ENCODE data around the gene TLR8.

The TLR8 gene

GRCh38 chrX:12912791-12913482, 6.5 kb downstream of the TLR8 start:
- TF ChIP-seq ZFX (IDR thresholded peaks at IDR 0.05; ENCODE audit: borderline replicate concordance) (no peak), CTCF (IDR thresholded peaks at IDR 0.05) (no peak)
- no peak overlapping the region for H3K27ac ChIP-seq

- TF ChIP-seq CTCF (IDR thresholded peaks at IDR 0.05) = no peak
- TF ChIP-seq ZFX (IDR thresholded peaks at IDR 0.05; ENCODE audit: borderline replicate concordance) = no peak
Measured at GRCh38 chrX:12917753-12918152, 11.3 kb downstream of the TLR8 start.

DNA sequence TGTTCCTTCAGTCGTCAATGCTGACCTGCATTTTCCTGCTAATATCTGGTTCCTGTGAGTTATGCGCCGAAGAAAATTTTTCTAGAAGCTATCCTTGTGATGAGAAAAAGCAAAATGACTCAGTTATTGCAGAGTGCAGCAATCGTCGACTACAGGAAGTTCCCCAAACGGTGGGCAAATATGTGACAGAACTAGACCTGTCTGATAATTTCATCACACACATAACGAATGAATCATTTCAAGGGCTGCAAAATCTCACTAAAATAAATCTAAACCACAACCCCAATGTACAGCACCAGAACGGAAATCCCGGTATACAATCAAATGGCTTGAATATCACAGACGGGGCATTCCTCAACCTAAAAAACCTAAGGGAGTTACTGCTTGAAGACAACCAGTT, 12.6 kb downstream of the TLR8 start:
- TF ChIP-seq ZFX (IDR thresholded peaks at IDR 0.05; ENCODE audit: borderline replicate concordance) (no peak), CTCF (IDR thresholded peaks at IDR 0.05) (no peak)
- H3K27ac ChIP-seq = no peak overlapping the region

More at GRCh38 chrX:12917753-12918152, 11.3 kb downstream of the TLR8 start:
- no peak overlapping the region for H3K27ac ChIP-seq

- no peak overlapping the region for H3K27ac ChIP-seq
- TF ChIP-seq ZFX (IDR thresholded peaks at IDR 0.05; ENCODE audit: borderline replicate concordance) = no peak
- no peak for TF ChIP-seq CTCF (IDR thresholded peaks at IDR 0.05)
Measured at GRCh38 chrX:12919620-12920019, 13.2 kb downstream of the TLR8 start.

DNA sequence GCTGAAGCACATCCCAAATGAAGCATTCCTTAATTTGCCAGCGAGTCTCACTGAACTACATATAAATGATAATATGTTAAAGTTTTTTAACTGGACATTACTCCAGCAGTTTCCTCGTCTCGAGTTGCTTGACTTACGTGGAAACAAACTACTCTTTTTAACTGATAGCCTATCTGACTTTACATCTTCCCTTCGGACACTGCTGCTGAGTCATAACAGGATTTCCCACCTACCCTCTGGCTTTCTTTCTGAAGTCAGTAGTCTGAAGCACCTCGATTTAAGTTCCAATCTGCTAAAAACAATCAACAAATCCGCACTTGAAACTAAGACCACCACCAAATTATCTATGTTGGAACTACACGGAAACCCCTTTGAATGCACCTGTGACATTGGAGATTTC, 14.6 kb downstream of the TLR8 start:
- no peak for TF ChIP-seq CTCF (IDR thresholded peaks at IDR 0.05)

DNA sequence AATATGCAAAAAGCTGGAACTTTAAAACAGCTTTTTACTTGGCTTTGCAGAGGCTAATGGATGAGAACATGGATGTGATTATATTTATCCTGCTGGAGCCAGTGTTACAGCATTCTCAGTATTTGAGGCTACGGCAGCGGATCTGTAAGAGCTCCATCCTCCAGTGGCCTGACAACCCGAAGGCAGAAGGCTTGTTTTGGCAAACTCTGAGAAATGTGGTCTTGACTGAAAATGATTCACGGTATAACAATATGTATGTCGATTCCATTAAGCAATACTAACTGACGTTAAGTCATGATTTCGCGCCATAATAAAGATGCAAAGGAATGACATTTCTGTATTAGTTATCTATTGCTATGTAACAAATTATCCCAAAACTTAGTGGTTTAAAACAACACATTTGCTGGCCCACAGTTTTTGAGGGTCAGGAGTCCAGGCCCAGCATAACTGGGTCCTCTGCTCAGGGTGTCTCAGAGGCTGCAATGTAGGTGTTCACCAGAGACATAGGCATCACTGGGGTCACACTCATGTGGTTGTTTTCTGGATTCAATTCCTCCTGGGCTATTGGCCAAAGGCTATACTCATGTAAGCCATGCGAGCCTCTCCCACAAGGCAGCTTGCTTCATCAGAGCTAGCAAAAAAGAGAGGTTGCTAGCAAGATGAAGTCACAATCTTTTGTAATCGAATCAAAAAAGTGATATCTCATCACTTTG, 15.6 kb downstream of the TLR8 start:
- no peak overlapping the region for H3K27ac ChIP-seq
- TF ChIP-seq CTCF (IDR thresholded peaks at IDR 0.05) = no peak
- no peak for TF ChIP-seq ZFX (IDR thresholded peaks at IDR 0.05; ENCODE audit: borderline replicate concordance)

More for the DNA sequence above, 14.6 kb downstream of the TLR8 start:
- H3K27ac ChIP-seq = no peak overlapping the region

- TF ChIP-seq ZFX (IDR thresholded peaks at IDR 0.05; ENCODE audit: borderline replicate concordance) (no peak), CTCF (IDR thresholded peaks at IDR 0.05) (no peak)
- no peak overlapping the region for H3K27ac ChIP-seq
Measured at GRCh38 chrX:12922599-12922919, 16.1 kb downstream of the TLR8 start.
